K562 (cell line): ENCODE results near the gene GHRH. TPM values are rescaled to one million over a fixed set of nuclear protein-coding genes. Genes with fewer than 3 reads are reported as not detected.

ENCODE experiments used
- ATAC-seq: fragments of 200-7000 bp; cut with Tn5 transposase; 3 replicates; pipeline ENCODE4 v1.9.1; 2020; ENCODE audit warnings: moderate library complexity
- BruUV-seq: library from RNA; stranded (reverse); fragments of 400-500 nt; replicated peaks from 2 replicates; lab custom pipeline; 2021; lab: Mats Ljungman, UMichigan
- CTCF ChIA-PET: fragments of 300-600 bp; formaldehyde crosslinking; extraction: SDS; loops from one replicate; lab custom pipeline; 2021; ENCODE audit warnings: low intra/inter-chr PET ratio; lab: Yijun Ruan, JAX
- POLR2A ChIA-PET: fragments of 300-600, 350-650 bp; sonication (Branson Sonifier 250); formaldehyde crosslinking; extraction: SDS; loops from one replicate; lab custom pipeline; 2021; ENCODE audit warnings: antibody characterized with exemption, inconsistent platforms; lab: Yijun Ruan, JAX
- DNase-seq, 4 experiments: peaks; one replicate each; pipeline versions ENCODE4 v3.0.0 to v3.0.0-alpha.2; 2011 to 2018; ENCODE audit warnings: low spot score in 3 of 4, mixed read lengths in 3 of 4; ENCODE audit errors: extremely low read depth in 1 of 4
- FAIRE-seq: peaks from 2 replicates; lab custom pipeline; 2011; peaks lifted over from hg19 to GRCh38; lab: Jason Lieb, UNC
- H2AFZ ChIP-seq: 2 replicates; pipeline ENCODE4 v1.6.0; 2011; ENCODE audit warnings: low read depth, low read length, control low read depth, inconsistent platforms
- H3K27ac ChIP-seq: fragments of 200-600 bp; 3 replicates; pipeline ENCODE4 v1.8.0; 2011; ENCODE audit warnings: low read depth, mild to moderate bottlenecking, control low read depth, inconsistent platforms, low read length, moderate library complexity, mixed read lengths; ENCODE audit errors: extremely low read depth
- H3K27me3 ChIP-seq, 2 experiments: fragments of 300-600 bp in 1 of 2; 2 replicates in 1 of 2; 3 replicates in 1 of 2; pipeline versions ENCODE4 v1.6.0 to v1.8.0; 2011; ENCODE audit warnings: inconsistent platforms in 2 of 2, low read length in 2 of 2, mild to moderate bottlenecking in 1 of 2, mixed read lengths in 1 of 2, moderate library complexity in 1 of 2; ENCODE audit not compliant: control insufficient read depth in 2 of 2, insufficient read depth in 2 of 2
- H3K36me3 ChIP-seq: fragments of 300-600 bp; 3 replicates; pipeline ENCODE4 v1.8.0; 2011; ENCODE audit warnings: mild to moderate bottlenecking, low read length, inconsistent platforms; ENCODE audit not compliant: control insufficient read depth, insufficient read depth
- H3K4me1 ChIP-seq, 2 experiments: fragments of 200-600 bp in 1 of 2; replicated peaks in 1 of 2; 2 replicates in 1 of 2; 3 replicates in 1 of 2; pipeline versions ENCODE4 v1.5.1 to v1.8.0; 2011; ENCODE audit warnings: inconsistent platforms in 2 of 2, low read length in 2 of 2, mild to moderate bottlenecking in 1 of 2, mixed read lengths in 1 of 2, moderate library complexity in 1 of 2; ENCODE audit not compliant: control insufficient read depth in 2 of 2, insufficient read depth in 2 of 2
- H3K4me2 ChIP-seq: 2 replicates; pipeline ENCODE4 v1.6.1; 2011; ENCODE audit warnings: low read length, control low read depth, inconsistent platforms, mixed read lengths; ENCODE audit not compliant: insufficient read depth
- H3K4me3 ChIP-seq: fragments of 200-600 bp; sonication (generic), shearing (Covaris generic); 2 replicates; pipeline ENCODE4 v1.5.1; 2016; ENCODE audit warnings: control low read depth, inconsistent platforms
- H3K79me2 ChIP-seq: fragments of 200-600 bp; 3 replicates; pipeline ENCODE4 v1.8.0; 2011; ENCODE audit warnings: low read length, inconsistent platforms; ENCODE audit not compliant: control insufficient read depth, insufficient read depth
- H3K9ac ChIP-seq, 2 experiments: 2 replicates each; pipeline versions ENCODE4 v1.6.0 to v1.6.1; 2011; ENCODE audit warnings: low read depth in 2 of 2, low read length in 2 of 2, control low read depth in 1 of 2, inconsistent platforms in 1 of 2, mild to moderate bottlenecking in 1 of 2, mixed read lengths in 1 of 2; ENCODE audit not compliant: insufficient read depth in 1 of 2
- H3K9me1 ChIP-seq: one replicate; pipeline ENCODE4 v1.6.0; 2011; ENCODE audit warnings: inconsistent platforms, mild to moderate bottlenecking, low read length, moderate library complexity; ENCODE audit not compliant: control insufficient read depth, insufficient read depth
- H3K9me3 ChIP-seq: replicated peaks from 2 replicates; pipeline ENCODE4 v1.5.1; 2011; ENCODE audit warnings: low read depth, low read length, inconsistent platforms; ENCODE audit not compliant: control insufficient read depth, insufficient read depth
- H4K20me1 ChIP-seq: replicated peaks from 2 replicates; pipeline ENCODE4 v1.6.1; 2011; ENCODE audit warnings: low read length, inconsistent platforms, mixed read lengths; ENCODE audit not compliant: control insufficient read depth, insufficient read depth
- BRD4 ChIP-seq: fragments of 200-600 bp; sonication (generic); IDR thresholded peaks from 2 replicates; pipeline ENCODE4 v1.6.1; 2017; ENCODE audit warnings: inconsistent platforms
- IRF2 ChIP-seq: sonication (generic); formaldehyde crosslinking; IDR thresholded peaks from 2 replicates; pipeline ENCODE4 v1.8.1; 2022; ENCODE audit warnings: mild to moderate bottlenecking, missing genetic modification reagents
- MYBL2 ChIP-seq, 2 experiments: fragments of 450-650 bp in 1 of 2; sonication (generic) in 1 of 2; formaldehyde crosslinking in 1 of 2; IDR thresholded peaks; 2 replicates each; pipeline versions ENCODE4 v1.6.1 to v1.8.1; 2017 to 2022; ENCODE audit warnings: borderline replicate concordance in 1 of 2, inconsistent platforms in 1 of 2, low read depth in 1 of 2, mild to moderate bottlenecking in 1 of 2, missing genetic modification reagents in 1 of 2, moderate library complexity in 1 of 2
- RB1 ChIP-seq: fragments of 450-650 bp; IDR thresholded peaks from 2 replicates; pipeline ENCODE4 v1.6.1; 2017; ENCODE audit warnings: low read depth, mild to moderate bottlenecking
- RBM15 ChIP-seq: fragments of 200-400 bp; formaldehyde crosslinking; IDR thresholded peaks from 2 replicates; pipeline ENCODE4 v1.6.1; 2018; ENCODE audit warnings: mild to moderate bottlenecking, low read length, moderate library complexity; ENCODE audit not compliant: insufficient read depth
- ZC3H11A ChIP-seq: IDR thresholded peaks from 2 replicates; pipeline ENCODE4 v1.6.1; 2012; ENCODE audit warnings: low read depth, low read length, improper control_type of control experiment
- ZNF217 ChIP-seq: sonication (generic); formaldehyde crosslinking; IDR thresholded peaks from 2 replicates; pipeline ENCODE4 v1.8.0; 2022; ENCODE audit warnings: mild to moderate bottlenecking, missing genetic modification reagents
- ZNF696 ChIP-seq: fragments of 250-450 bp; sonication (Bioruptor Pico); conservative IDR thresholded peaks from 2 replicates; pipeline ENCODE4 v1.4.0; 2020; ENCODE audit warnings: mild to moderate bottlenecking, moderate library complexity
- WGBS: fragments of 100-300 bp; shearing (Covaris generic); methylation state at CpG from one replicate; pipeline ENCODE4 v1.1.6; 2016; ENCODE audit warnings: low coverage, mixed read lengths; ENCODE audit not compliant: insufficient coverage; ENCODE audit errors: missing lambda C conversion rate; 5-methylcytosine and 5-hydroxymethylcytosine counted together
- in situ Hi-C: fragments of 300-500 bp; cut with MboI; formaldehyde crosslinking; loops from 4 replicates; pipeline ENCODE4 v1.15.0; 2018; ENCODE audit warnings: inconsistent platforms, mixed read lengths
- intact Hi-C: fragments of 100-400 bp; cut with micrococcal nuclease; formaldehyde crosslinking; loops from 2 replicates; pipeline ENCODE4 v1.14.2; 2022
- polyA plus RNA-seq, 8 experiments: library from polyadenylated mRNA; depleted of rRNA in 4 of 8; stranded (reverse) in 5 of 8; unstranded in 3 of 8; fragments of >200 nt; fragmentation: Nextera tagmentation in 2 of 8; fragmentation: Illumina TruSeq in 1 of 8; extraction: Ambion mirVana in 2 of 8; extraction: Trizol in 1 of 8; gene quantifications; 2 replicates each; pipeline versions ENCODE4 v1.2.1 to v1.2.3, GENCODE V29; 2011 to 2014; ENCODE audit warnings: inconsistent platforms in 1 of 8, missing spikeins in 1 of 8
- total RNA-seq, 7 experiments: library from RNA; depleted of rRNA in 6 of 7; stranded (reverse); fragments of >200 nt in 6 of 7; fragmentation: Illumina TruSeq in 2 of 7; extraction: Trizol in 2 of 7; gene quantifications; 2 replicates each; pipeline versions ENCODE4 v1.2.1 to v1.2.3, GENCODE V29; 2011 to 2021; ENCODE audit warnings: low replicate concordance in 1 of 7
- TF ChIP-seq, protein P1 (sequence below): fragments of 250-450 bp; sonication (Bioruptor Pico); IDR thresholded peaks from 2 replicates; pipeline ENCODE4 v1.8.0; 2022; ENCODE audit warnings: moderate library complexity, mild to moderate bottlenecking, inconsistent platforms

The GHRH gene
- total and polyA plus RNA-seq, 9 of the 15 experiments (the other 6 are each of a cell fraction or from before 2014, with no cell fraction given), result not detected

DNA sequence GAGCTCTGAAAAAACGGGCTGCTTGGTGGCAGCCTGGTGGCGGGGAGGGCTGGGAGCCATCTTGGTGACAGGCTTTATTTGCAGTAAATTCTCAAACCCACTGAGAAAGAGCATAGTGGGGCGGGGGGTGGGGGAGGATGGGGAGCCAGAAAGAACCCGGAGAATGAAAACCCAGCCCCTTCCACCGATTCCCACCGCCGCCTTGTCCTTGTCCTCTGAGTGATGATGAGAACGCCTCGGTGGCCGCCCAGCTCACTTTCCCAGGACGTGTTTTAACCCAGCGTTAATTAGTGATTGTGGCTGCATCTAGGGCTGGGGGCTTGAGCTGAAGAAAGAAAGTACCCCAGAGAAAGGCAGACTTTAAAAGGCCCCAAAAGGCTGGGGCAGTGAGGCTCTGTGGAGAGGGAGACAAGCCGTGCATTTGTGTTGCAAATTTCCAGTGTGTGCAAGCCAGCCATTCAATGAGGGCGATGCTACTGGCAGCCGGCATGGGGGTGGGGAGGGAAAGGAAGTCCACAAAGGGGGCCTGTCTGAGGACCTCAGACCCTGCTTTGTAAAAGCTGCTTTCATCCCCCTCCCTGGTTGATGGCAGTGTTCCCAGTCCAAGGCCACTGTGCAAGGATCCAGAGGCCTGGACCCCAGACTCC is 6.2 kb upstream of the GHRH start:
- in situ Hi-C loops (no loop called here), intact Hi-C loops (loop anchor here (5.0 kb wide), 1 partner anchor 265 kb away; no protein-coding TSS in a partner anchor)
- Histone ChIP-seq H3K79me2 (no peaks in the 10 kb centered on the region), H3K4me1 (peaks cover 17 to 19% of the 10 kb centered on the region in 2 experiments), H3K36me3 (no peaks in the 10 kb centered on the region), H3K4me2 (no peak overlapping the region), H3K27ac (no peak overlapping the region), H3K9me1 (no peaks in the 10 kb centered on the region), H3K4me3 (no peak overlapping the region), H3K9ac (no peak overlapping the region), H2AFZ (no peak overlapping the region), H4K20me1 (no peaks in the 10 kb centered on the region), H3K9me3 (peaks cover 4% of the 10 kb centered on the region; the same call in 1 of the 2 replicates), H3K27me3 (peaks cover 2 to 10% of the 10 kb centered on the region in 2 experiments; a peak in 4 of 5 replicates)
- POLR2A ChIA-PET, result interaction anchor here (0.5 to 1.3 kb wide), 4 partner anchors 9 to 11 kb away, joined by 3 to 5 read pairs (median 4); no protein-coding TSS in a partner anchor
- no peak for TF ChIP-seq MYBL2 (IDR thresholded peaks at IDR 0.05; ENCODE audit: low read depth)
- TF ChIP-seq MYBL2 (CRISPR knock-in tag; IDR thresholded peaks at IDR 0.05; ENCODE audit: borderline replicate concordance), result no peak
- no peak for TF ChIP-seq RBM15
- no peak for TF ChIP-seq ZC3H11A
- TF ChIP-seq RB1, result no peak
- TF ChIP-seq, protein P1, sequence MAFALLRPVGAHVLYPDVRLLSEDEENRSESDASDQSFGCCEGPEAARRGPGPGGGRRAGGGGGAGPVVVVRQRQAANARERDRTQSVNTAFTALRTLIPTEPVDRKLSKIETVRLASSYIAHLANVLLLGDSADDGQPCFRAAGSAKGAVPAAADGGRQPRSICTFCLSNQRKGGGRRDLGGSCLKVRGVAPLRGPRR, result no peak
- no peak for TF ChIP-seq BRD4
- no peak for TF ChIP-seq ZNF696 (CRISPR knock-in tag)
- TF ChIP-seq ZNF217, result no peak
- TF ChIP-seq IRF2 (CRISPR knock-in tag), result no peak
- no peak for ATAC-seq
- no peak for DNase-seq
- CTCF ChIA-PET, result interaction anchor here (0.6 kb wide), 1 partner anchor 116 kb away, joined by 3 read pairs; no protein-coding TSS in a partner anchor
- 20% methylated on average over 15 of the region's 15 CpGs for WGBS
- FAIRE-seq, result no peak
- no TSS peak for BruUV-seq
